CD4-positive, alpha-beta T cell (primary cell): ENCODE data around the gene ZBTB14. TPM values are rescaled to one million over a fixed set of nuclear protein-coding genes. Genes with fewer than 3 reads are reported as not detected.

Experiments
- ATAC-seq: fragments of 200-7000 bp; cut with Tn5 transposase; one replicate; pipeline ENCODE4 v1.10.0; 2022; ENCODE audit warnings: mild to moderate bottlenecking; ENCODE audit not compliant: poor library complexity
- CTCF ChIA-PET: fragments of 350-600 bp; sonication (Branson Sonifier 250); formaldehyde crosslinking; loops from one replicate; lab custom pipeline; 2021; ENCODE audit warnings: antibody characterized with exemption, inconsistent platforms; lab: Charles Lee
- POLR2A ChIA-PET: fragments of 350-600 bp; sonication (Branson Sonifier 250); formaldehyde crosslinking; loops from one replicate; lab custom pipeline; 2021; ENCODE audit warnings: antibody characterized with exemption, inconsistent platforms; lab: Charles Lee
- DNase-seq, 14 experiments: peaks; one replicate each; pipeline ENCODE4 v3.0.0-alpha.2; 2013 to 2020; ENCODE audit warnings: mixed read lengths in 2 of 14
- H3K27ac ChIP-seq, 2 donors: one replicate each; pipeline versions ENCODE4 v1.5.1 to v1.7.0; 2013; ENCODE audit warnings: low read length in 2 of 2, low read depth in 1 of 2, mild to moderate bottlenecking in 1 of 2
- H3K27me3 ChIP-seq, 2 experiments: 1 replicate in 1 of 2; 2 replicates in 1 of 2; pipeline versions ENCODE4 v1.6.1 to v1.7.0; 2013; ENCODE audit warnings: low read length in 2 of 2, control low read depth in 1 of 2, mild to moderate bottlenecking in 1 of 2, moderate library complexity in 1 of 2; ENCODE audit not compliant: insufficient read depth in 2 of 2, control insufficient read depth in 1 of 2
- H3K36me3 ChIP-seq: one replicate; pipeline ENCODE4 v1.6.1; 2013; ENCODE audit warnings: low read length, control low read depth; ENCODE audit not compliant: insufficient read depth
- H3K4me1 ChIP-seq: one replicate; pipeline ENCODE4 v1.6.1; 2013; ENCODE audit warnings: low read length, control low read depth; ENCODE audit not compliant: insufficient read depth
- H3K4me3 ChIP-seq: one replicate; pipeline ENCODE4 v1.5.1; 2013; ENCODE audit warnings: mild to moderate bottlenecking, low read length, moderate library complexity
- H3K9me3 ChIP-seq, 2 experiments: 1 replicate in 1 of 2; 2 replicates in 1 of 2; pipeline versions ENCODE4 v1.6.1 to v1.7.0; 2013; ENCODE audit warnings: low read length in 2 of 2, mild to moderate bottlenecking in 2 of 2, control low read depth in 1 of 2, moderate library complexity in 1 of 2; ENCODE audit not compliant: control insufficient read depth in 1 of 2, insufficient read depth in 1 of 2
- H3K27ac Mint-ChIP-seq: one replicate; pipeline ENCODE4 v1.8.0; 2020; ENCODE audit warnings: mixed read lengths
- H3K27me3 Mint-ChIP-seq: one replicate; pipeline ENCODE4 v1.8.0; 2021; ENCODE audit warnings: mixed read lengths
- H3K36me3 Mint-ChIP-seq: one replicate; pipeline ENCODE4 v1.8.0; 2021; ENCODE audit warnings: low read depth, mixed read lengths
- H3K4me1 Mint-ChIP-seq: one replicate; pipeline ENCODE4 v1.8.0; 2021; ENCODE audit warnings: low read depth, mixed read lengths
- H3K4me3 Mint-ChIP-seq: one replicate; pipeline ENCODE4 v1.8.0; 2020; ENCODE audit warnings: mild to moderate bottlenecking, mixed read lengths
- H3K9me3 Mint-ChIP-seq: one replicate; pipeline ENCODE4 v1.8.0; 2020; ENCODE audit warnings: mixed read lengths
- intact Hi-C, 2 experiments: fragments of 100-400 bp; cut with DNase I in 1 of 2; cut with micrococcal nuclease in 1 of 2; formaldehyde crosslinking; loops; one replicate each; pipeline versions ENCODE4 v1.15.1 to v1.9.0; 2023 to 2025; cut with DNase I, micrococcal nuclease
- total RNA-seq, 174 experiments: library from RNA in 2 of 174; stranded (reverse) in 2 of 174; gene quantifications; one replicate each; pipeline ENCODE4 v1.2.3 and lab custom pipeline; 2021 to 2026
- TF ChIP-seq, protein P1 (sequence below): fragments of 200-600 bp; IDR thresholded peaks from one replicate; pipeline ENCODE4 v1.8.0; 2022; ENCODE audit warnings: antibody characterized with exemption, mild to moderate bottlenecking

The ZBTB14 gene
- total RNA-seq, 2 experiments from 2014 or later, result 26.6 to 27.4 TPM

DNA sequence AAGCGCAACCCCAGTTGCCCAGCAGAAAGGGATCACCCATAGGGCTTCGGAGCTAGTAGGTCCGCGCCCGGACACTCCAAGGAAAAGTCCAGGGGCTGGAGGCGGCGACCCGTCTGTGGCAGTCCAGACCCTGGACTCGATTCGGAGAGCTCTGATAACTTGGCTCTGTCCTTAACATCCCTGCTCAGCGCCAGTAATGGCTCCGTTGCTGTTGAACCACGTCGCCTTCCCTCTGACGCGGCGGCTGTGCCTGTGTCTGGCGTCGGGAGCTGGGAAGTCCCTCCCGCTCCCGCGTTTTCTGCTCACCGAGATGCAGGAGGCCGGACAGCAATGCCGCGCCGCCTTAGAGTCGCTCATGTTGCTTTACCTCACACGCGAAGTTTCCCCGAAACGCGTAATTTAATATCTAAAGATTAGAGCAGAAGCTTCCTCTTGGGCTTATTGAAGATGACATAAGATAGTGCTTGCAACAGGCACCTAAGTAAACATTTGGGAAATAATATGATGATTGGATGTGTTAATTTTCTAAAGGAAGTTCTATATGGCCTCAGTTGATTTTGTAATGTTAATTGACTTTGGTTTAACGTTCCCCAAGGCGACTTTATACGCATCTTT is 1.3 kb upstream of the ZBTB14 start:
- ChIA-PET CTCF (interaction anchor here (0.9 kb wide), 1 partner anchor 59 kb away, joined by 3 read pairs; no protein-coding TSS in a partner anchor), POLR2A (interaction anchor here (0.6 to 6.5 kb wide), 20 partner anchors 9 to 1848 kb away, joined by 3 to 459 read pairs (median 8); no protein-coding TSS in a partner anchor)
- Mint-ChIP-seq H3K27ac (peak overlapping the region; percentile 98), H3K27me3 (peaks cover 4% of the 10 kb centered on the region), H3K4me1 (peaks cover 40% of the 10 kb centered on the region), H3K36me3 (peaks cover 26% of the 10 kb centered on the region), H3K9me3 (no peaks in the 10 kb centered on the region), H3K4me3 (peak overlapping the region; percentile 97)
- H3K4me3 ChIP-seq, result peak overlapping the region; percentile 79
- H3K9me3 ChIP-seq, result no peaks in the 10 kb centered on the region
- H3K27ac ChIP-seq, result peak overlapping the region; percentile 87 to 89
- ATAC-seq (peak; percentile 3), DNase-seq (peak; percentile 25 to 88 (median 49))
- H3K27me3 ChIP-seq, result peaks cover 0 to 3% of the 10 kb centered on the region in 2 experiments
- TF ChIP-seq, protein P1, sequence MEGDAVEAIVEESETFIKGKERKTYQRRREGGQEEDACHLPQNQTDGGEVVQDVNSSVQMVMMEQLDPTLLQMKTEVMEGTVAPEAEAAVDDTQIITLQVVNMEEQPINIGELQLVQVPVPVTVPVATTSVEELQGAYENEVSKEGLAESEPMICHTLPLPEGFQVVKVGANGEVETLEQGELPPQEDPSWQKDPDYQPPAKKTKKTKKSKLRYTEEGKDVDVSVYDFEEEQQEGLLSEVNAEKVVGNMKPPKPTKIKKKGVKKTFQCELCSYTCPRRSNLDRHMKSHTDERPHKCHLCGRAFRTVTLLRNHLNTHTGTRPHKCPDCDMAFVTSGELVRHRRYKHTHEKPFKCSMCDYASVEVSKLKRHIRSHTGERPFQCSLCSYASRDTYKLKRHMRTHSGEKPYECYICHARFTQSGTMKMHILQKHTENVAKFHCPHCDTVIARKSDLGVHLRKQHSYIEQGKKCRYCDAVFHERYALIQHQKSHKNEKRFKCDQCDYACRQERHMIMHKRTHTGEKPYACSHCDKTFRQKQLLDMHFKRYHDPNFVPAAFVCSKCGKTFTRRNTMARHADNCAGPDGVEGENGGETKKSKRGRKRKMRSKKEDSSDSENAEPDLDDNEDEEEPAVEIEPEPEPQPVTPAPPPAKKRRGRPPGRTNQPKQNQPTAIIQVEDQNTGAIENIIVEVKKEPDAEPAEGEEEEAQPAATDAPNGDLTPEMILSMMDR, result no peak
- intact Hi-C loops, result loop anchor here (1.0 to 10.0 kb wide), 5 partner anchors 13 to 222 kb away; no protein-coding TSS in a partner anchor
- peaks cover 10% of the 10 kb centered on the region for H3K36me3 ChIP-seq
- peaks cover 24% of the 10 kb centered on the region for H3K4me1 ChIP-seq

DNA sequence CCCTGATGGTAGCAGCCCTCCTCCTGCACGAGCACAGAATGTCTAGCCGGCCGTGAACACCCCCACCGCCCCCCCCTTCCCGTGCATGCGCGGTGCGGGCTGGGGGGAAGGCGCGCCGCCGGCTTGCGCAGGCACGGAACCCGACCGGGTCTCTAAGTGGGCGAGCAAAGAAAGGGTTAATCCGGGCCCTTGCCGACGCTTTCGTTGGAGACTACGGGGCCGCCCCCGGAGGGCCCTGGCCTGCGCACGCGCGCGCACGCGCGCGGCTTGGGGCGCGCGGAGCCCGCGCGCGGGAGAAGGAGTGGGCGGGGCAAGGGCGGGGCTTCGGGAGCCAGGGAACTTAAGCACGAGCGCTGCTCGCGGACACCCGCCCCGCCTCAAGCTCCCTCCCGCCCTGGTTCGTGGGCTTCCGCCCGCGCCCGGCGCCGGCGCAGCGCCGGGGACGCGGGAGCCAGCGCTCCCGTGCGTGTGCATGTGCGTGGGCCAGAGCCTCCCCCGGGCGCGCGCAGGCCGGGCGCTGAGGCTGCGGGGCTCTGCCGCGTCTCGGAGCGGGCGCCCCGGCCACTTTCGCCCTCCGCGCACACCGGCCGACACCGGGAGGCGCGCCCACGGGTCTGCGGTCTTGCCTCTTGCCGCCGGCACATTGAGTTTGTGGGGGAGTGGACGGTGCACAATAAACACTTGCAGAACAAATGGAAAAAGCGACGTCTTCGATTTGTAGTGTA is 617 bp upstream of the ZBTB14 start:
- Mint-ChIP-seq H3K4me3 (peak overlapping the region; percentile 97), H3K27ac (peak overlapping the region; percentile 98), H3K4me1 (peaks cover 47% of the 10 kb centered on the region), H3K36me3 (peaks cover 33% of the 10 kb centered on the region), H3K27me3 (no peaks in the 10 kb centered on the region), H3K9me3 (no peaks in the 10 kb centered on the region)
- ATAC-seq, result peak; percentile 60
- DNase-seq, result peak; percentile 93 to 98 (median 96)
- peak overlapping the region; percentile 87 to 89 for H3K27ac ChIP-seq
- peak overlapping the region; percentile 79 for H3K4me3 ChIP-seq
- H3K9me3 ChIP-seq, result no peaks in the 10 kb centered on the region
- intact Hi-C loops, result loop anchor here (1.0 to 10.0 kb wide), 6 partner anchors 14 to 221 kb away; no protein-coding TSS in a partner anchor
- CTCF ChIA-PET, result interaction anchor here (0.9 kb wide), 1 partner anchor 58 kb away, joined by 3 read pairs; no protein-coding TSS in a partner anchor
- H3K4me1 ChIP-seq, result peaks cover 24% of the 10 kb centered on the region
- H3K27me3 ChIP-seq, result peaks cover 0 to 3% of the 10 kb centered on the region in 2 experiments
- POLR2A ChIA-PET, result interaction anchor here (0.6 to 6.5 kb wide), 26 partner anchors 8 to 1848 kb away, joined by 3 to 459 read pairs (median 6); partner anchors contain the start of gene AKAIN1
- TF ChIP-seq, protein P1, result no peak
- H3K36me3 ChIP-seq, result peaks cover 16% of the 10 kb centered on the region

DNA sequence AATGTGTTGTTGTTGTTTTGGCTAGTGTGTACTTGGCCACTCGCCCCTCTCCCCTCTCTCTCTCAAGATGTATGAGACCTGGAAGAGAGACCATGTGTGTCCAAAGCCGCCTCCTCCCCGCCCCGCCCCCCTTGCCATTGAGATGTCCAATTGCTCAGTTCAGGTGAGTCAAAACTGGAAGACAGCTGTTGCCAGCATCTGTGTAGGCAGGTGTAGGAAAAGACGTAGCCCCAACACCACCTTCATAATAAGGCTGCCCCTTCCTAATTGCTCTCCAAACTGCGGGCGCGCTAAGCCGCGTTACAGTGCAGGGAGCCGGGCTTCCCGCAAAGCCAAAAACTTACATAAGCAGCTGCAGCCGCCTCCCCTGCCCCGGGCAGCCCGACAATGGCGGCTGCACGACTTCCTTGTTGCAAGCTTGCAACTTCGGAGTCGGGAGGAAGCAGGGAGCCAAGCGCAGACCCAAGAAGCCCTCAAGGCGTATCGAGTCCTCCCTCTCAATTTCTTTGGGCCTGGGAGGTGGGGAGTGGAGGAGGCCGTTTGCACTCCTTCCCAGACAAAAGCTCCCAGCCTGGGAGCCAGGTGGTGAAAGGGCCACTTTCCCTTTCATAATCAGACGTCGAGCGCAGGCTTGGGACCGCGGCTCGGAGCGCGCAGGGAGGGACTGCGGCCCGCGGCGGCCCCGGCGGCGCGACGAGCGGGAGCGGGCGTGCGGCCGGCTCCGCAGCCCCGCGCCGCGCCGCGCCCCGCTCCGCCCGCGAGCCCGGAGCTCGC is 882 bp downstream of the ZBTB14 start:
- Histone ChIP-seq H3K27me3 (no peaks in the 10 kb centered on the region), H3K27ac (peak overlapping the region; percentile 89 to 93), H3K4me3 (peak overlapping the region; percentile 97), H3K4me1 (peaks cover 24% of the 10 kb centered on the region), H3K36me3 (peaks cover 29% of the 10 kb centered on the region), H3K9me3 (no peaks in the 10 kb centered on the region)
- no peaks in the 10 kb centered on the region for H3K9me3 Mint-ChIP-seq
- H3K36me3 Mint-ChIP-seq, result peaks cover 45% of the 10 kb centered on the region
- TF ChIP-seq, protein P1, result no peak
- H3K4me1 Mint-ChIP-seq, result peaks cover 52% of the 10 kb centered on the region
- H3K27me3 Mint-ChIP-seq, result no peaks in the 10 kb centered on the region
- H3K27ac Mint-ChIP-seq, result peak overlapping the region; percentile 100
- peak overlapping the region; percentile 98 for H3K4me3 Mint-ChIP-seq
- intact Hi-C loops, result loop anchor here (2.0 to 10.0 kb wide), 5 partner anchors 56 to 220 kb away; no protein-coding TSS in a partner anchor
- peak; percentile 24 for ATAC-seq
- peak; percentile 48 to 88 (median 62) for DNase-seq
- ChIA-PET CTCF (interaction anchor here (0.6 to 1.7 kb wide), 4 partner anchors 10 to 59 kb away, joined by 3 to 4 read pairs (median 3); no protein-coding TSS in a partner anchor), POLR2A (interaction anchor here (0.6 to 6.5 kb wide), 36 partner anchors 8 to 1846 kb away, joined by 3 to 459 read pairs (median 5); partner anchors contain the start of genes AKAIN1 and EPB41L3)
